WTC11 (cell line): Measurements from ENCODE around the gene POLDIP2. TPM values are rescaled to one million over a fixed set of nuclear protein-coding genes. Genes with fewer than 3 reads are reported as not detected.

Source experiments
- ATAC-seq: fragments of 200-7000 bp; cut with Tn5 transposase; 2 replicates; pipeline ENCODE4 v1.10.0; 2021; ENCODE audit warnings: mild to moderate bottlenecking, moderate library complexity
- CTCF ChIA-PET: fragments of 300-600 bp; sonication (Branson Sonifier 250); formaldehyde crosslinking; loops from one replicate; lab custom pipeline; 2021; ENCODE audit warnings: antibody characterized with exemption; lab: Charles Lee
- POLR2A ChIA-PET: fragments of 350-600 bp; sonication (Branson Sonifier 250); formaldehyde crosslinking; loops from one replicate; lab custom pipeline; 2021; ENCODE audit warnings: antibody characterized with exemption; lab: Charles Lee
- DNase-seq: peaks from one replicate; pipeline ENCODE4 v3.0.0; 2021; ENCODE audit warnings: low spot score
- H3K27ac Mint-ChIP-seq: 2 replicates; pipeline ENCODE4 v1.8.0; 2021; ENCODE audit warnings: mixed read lengths
- H3K27me3 Mint-ChIP-seq: 2 replicates; pipeline ENCODE4 v1.8.0; 2021; ENCODE audit warnings: low read depth, mild to moderate bottlenecking, moderate library complexity, mixed read lengths
- H3K36me3 Mint-ChIP-seq: 2 replicates; pipeline ENCODE4 v1.8.0; 2021; ENCODE audit warnings: mixed read lengths
- H3K4me1 Mint-ChIP-seq: 2 replicates; pipeline ENCODE4 v1.8.0; 2022; ENCODE audit warnings: mixed read lengths
- H3K4me3 Mint-ChIP-seq: 2 replicates; pipeline ENCODE4 v1.8.0; 2021; ENCODE audit warnings: mild to moderate bottlenecking, moderate library complexity, mixed read lengths
- H3K9me3 Mint-ChIP-seq: 2 replicates; pipeline ENCODE4 v1.8.0; 2021; ENCODE audit warnings: mixed read lengths
- CBFB ChIP-seq: sonication (generic); formaldehyde crosslinking; IDR thresholded peaks from 2 replicates; pipeline ENCODE4 v1.8.1; 2022; ENCODE audit warnings: mild to moderate bottlenecking, low read depth, missing genetic modification reagents
- ETV6 ChIP-seq: sonication (generic); formaldehyde crosslinking; IDR thresholded peaks from 2 replicates; pipeline ENCODE4 v1.8.1; 2022; ENCODE audit warnings: mild to moderate bottlenecking, missing genetic modification reagents
- FOXJ3 ChIP-seq: sonication (generic); formaldehyde crosslinking; IDR thresholded peaks from 2 replicates; pipeline ENCODE4 v1.9.0; 2021; ENCODE audit warnings: missing genetic modification reagents, mild to moderate bottlenecking, borderline replicate concordance
- FOXK1 ChIP-seq: sonication (generic); formaldehyde crosslinking; IDR thresholded peaks from 2 replicates; pipeline ENCODE4 v1.8.0; 2022; ENCODE audit warnings: mild to moderate bottlenecking, moderate library complexity, missing genetic modification reagents
- HMGA2 ChIP-seq: fragments of 250-450 bp; sonication (Bioruptor Pico); IDR thresholded peaks from 2 replicates; pipeline ENCODE4 v1.4.0; 2021; ENCODE audit warnings: mild to moderate bottlenecking, moderate library complexity
- JUN ChIP-seq: sonication (generic); formaldehyde crosslinking; IDR thresholded peaks from 2 replicates; pipeline ENCODE4 v1.8.0; 2023; ENCODE audit warnings: mild to moderate bottlenecking, missing genetic modification reagents
- NFYB ChIP-seq: sonication (generic); formaldehyde crosslinking; conservative IDR thresholded peaks from 2 replicates; pipeline ENCODE4 v1.8.0; 2022; ENCODE audit warnings: low read depth, missing genetic modification reagents
- NR3C1 ChIP-seq: sonication (generic); formaldehyde crosslinking; conservative IDR thresholded peaks from 2 replicates; pipeline ENCODE4 v1.8.1; 2023; ENCODE audit warnings: low read depth, mild to moderate bottlenecking, missing genetic modification reagents
- RORB ChIP-seq: fragments of 250-450 bp; sonication (Bioruptor Pico); IDR thresholded peaks from 2 replicates; pipeline ENCODE4 v1.9.0; 2021; ENCODE audit warnings: mild to moderate bottlenecking
- SOX15 ChIP-seq: fragments of 250-450 bp; sonication (Bioruptor Pico); IDR thresholded peaks from 2 replicates; pipeline ENCODE4 v1.9.0; 2021; ENCODE audit warnings: mild to moderate bottlenecking
- TEAD1 ChIP-seq: sonication (generic); formaldehyde crosslinking; IDR thresholded peaks from 2 replicates; pipeline ENCODE4 v1.8.0; 2022; ENCODE audit warnings: mild to moderate bottlenecking, missing genetic modification reagents
- TEAD4 ChIP-seq: sonication (generic); formaldehyde crosslinking; IDR thresholded peaks from 2 replicates; pipeline ENCODE4 v1.8.0; 2022; ENCODE audit warnings: mild to moderate bottlenecking, missing genetic modification reagents
- TP53 ChIP-seq: sonication (generic); formaldehyde crosslinking; IDR thresholded peaks from 2 replicates; pipeline ENCODE4 v1.8.1; 2023; ENCODE audit warnings: mild to moderate bottlenecking, missing genetic modification reagents
- ZBTB21 ChIP-seq: sonication (generic); formaldehyde crosslinking; IDR thresholded peaks from 2 replicates; pipeline ENCODE4 v1.8.1; 2023; ENCODE audit warnings: mild to moderate bottlenecking, missing genetic modification reagents, borderline replicate concordance
- total RNA-seq: library from RNA; stranded (reverse); gene quantifications from 3 replicates; pipeline ENCODE4 v1.2.3, GENCODE V29; 2021
- TF ChIP-seq, protein P1 (sequence below): sonication (generic); formaldehyde crosslinking; IDR thresholded peaks from 2 replicates; pipeline ENCODE4 v1.8.1; 2023; ENCODE audit warnings: mild to moderate bottlenecking, missing genetic modification reagents
- TF ChIP-seq, protein P2 (sequence below): sonication (generic); formaldehyde crosslinking; IDR thresholded peaks from 2 replicates; pipeline ENCODE4 v1.8.1; 2023; ENCODE audit warnings: mild to moderate bottlenecking, moderate library complexity, missing genetic modification reagents
- TF ChIP-seq, protein P3 (sequence below): sonication (generic); formaldehyde crosslinking; IDR thresholded peaks from 2 replicates; pipeline ENCODE4 v1.8.0; 2022; ENCODE audit warnings: mild to moderate bottlenecking, missing genetic modification reagents
- TF ChIP-seq, protein P4 (sequence below): sonication (generic); formaldehyde crosslinking; IDR thresholded peaks from 2 replicates; pipeline ENCODE4 v1.8.0; 2022; ENCODE audit warnings: missing genetic modification reagents
- TF ChIP-seq, protein P5 (sequence below): fragments of 250-450 bp; sonication (Bioruptor Pico); IDR thresholded peaks from 2 replicates; pipeline ENCODE4 v1.8.0; 2021; ENCODE audit warnings: mild to moderate bottlenecking
- TF ChIP-seq, protein P6 (sequence below): sonication (generic); formaldehyde crosslinking; IDR thresholded peaks from 2 replicates; pipeline ENCODE4 v1.8.1; 2022; ENCODE audit warnings: low read depth, mild to moderate bottlenecking, moderate library complexity, missing genetic modification reagents, borderline replicate concordance

The POLDIP2 gene
- total RNA-seq, 1 experiment from 2014 or later, result 85.4 TPM

DNA sequence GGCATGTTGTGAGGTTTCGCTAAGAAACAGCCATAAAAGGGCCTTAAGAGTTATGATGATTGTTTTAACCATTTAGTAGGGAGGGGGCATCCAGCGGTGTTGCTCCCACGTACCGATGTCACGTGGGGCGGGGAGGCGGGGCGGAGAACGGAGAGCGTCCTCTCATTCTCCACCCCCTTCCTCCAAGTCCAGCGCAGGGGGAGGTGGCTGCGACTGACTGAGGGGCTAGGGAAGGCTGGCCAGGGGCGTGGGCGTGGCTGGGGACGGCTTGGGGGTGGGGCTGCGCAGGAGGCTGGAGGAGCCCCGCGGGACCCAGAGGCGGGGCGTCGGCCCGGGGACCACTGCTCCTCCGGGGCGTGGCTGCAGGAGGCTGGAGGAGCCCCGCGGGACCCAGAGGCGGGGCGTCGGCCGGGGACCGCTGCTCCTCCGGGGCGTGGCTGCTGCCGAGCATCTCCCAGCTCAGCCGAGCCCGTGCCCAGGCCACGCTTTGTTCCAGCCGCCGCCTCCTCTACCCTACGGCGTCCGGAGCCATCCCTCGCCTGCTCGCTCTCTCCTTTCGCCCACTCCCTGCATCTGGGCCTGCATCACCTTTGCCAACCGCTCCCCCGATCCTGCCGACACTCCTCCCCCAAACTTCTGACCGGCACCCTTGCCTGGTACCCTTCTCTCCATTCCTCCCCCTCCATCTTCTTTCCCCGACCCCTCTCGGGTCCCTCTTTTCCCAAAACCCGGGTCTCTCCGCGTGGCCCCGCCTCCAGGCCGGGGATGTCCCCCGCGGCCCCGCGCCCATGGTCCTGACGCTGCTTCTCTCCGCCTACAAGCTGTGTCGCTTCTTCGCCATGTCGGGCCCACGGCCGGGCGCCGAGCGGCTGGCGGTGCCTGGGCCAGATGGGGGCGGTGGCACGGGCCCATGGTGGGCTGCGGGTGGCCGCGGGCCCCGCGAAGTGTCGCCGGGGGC, 14.2 kb upstream of the POLDIP2 start, which contains the start of gene SARM1 (continued):
- TF ChIP-seq ZBTB21 (CRISPR knock-in tag) (no peak), NR3C1 (CRISPR knock-in tag) (no peak), TEAD4 (CRISPR knock-in tag) (no peak), FOXJ3 (CRISPR knock-in tag) (no peak), ETV6 (CRISPR knock-in tag) (no peak), RORB (CRISPR knock-in tag) (no peak), TEAD1 (no peak), FOXK1 (CRISPR knock-in tag) (no peak), JUN (0 out of 2 replicates have a peak, but pooled peaks have one; percentile 28)
- TF ChIP-seq, protein P1, sequence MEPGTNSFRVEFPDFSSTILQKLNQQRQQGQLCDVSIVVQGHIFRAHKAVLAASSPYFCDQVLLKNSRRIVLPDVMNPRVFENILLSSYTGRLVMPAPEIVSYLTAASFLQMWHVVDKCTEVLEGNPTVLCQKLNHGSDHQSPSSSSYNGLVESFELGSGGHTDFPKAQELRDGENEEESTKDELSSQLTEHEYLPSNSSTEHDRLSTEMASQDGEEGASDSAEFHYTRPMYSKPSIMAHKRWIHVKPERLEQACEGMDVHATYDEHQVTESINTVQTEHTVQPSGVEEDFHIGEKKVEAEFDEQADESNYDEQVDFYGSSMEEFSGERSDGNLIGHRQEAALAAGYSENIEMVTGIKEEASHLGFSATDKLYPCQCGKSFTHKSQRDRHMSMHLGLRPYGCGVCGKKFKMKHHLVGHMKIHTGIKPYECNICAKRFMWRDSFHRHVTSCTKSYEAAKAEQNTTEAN, result no peak
- TF ChIP-seq, protein P2, sequence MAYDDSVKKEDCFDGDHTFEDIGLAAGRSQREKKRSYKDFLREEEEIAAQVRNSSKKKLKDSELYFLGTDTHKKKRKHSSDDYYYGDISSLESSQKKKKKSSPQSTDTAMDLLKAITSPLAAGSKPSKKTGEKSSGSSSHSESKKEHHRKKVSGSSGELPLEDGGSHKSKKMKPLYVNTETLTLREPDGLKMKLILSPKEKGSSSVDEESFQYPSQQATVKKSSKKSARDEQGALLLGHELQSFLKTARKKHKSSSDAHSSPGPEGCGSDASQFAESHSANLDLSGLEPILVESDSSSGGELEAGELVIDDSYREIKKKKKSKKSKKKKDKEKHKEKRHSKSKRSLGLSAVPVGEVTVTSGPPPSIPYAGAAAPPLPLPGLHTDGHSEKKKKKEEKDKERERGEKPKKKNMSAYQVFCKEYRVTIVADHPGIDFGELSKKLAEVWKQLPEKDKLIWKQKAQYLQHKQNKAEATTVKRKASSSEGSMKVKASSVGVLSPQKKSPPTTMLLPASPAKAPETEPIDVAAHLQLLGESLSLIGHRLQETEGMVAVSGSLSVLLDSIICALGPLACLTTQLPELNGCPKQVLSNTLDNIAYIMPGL, result 0 out of 2 replicates have a peak, but pooled peaks have one; percentile 50
- TF ChIP-seq, protein P3, sequence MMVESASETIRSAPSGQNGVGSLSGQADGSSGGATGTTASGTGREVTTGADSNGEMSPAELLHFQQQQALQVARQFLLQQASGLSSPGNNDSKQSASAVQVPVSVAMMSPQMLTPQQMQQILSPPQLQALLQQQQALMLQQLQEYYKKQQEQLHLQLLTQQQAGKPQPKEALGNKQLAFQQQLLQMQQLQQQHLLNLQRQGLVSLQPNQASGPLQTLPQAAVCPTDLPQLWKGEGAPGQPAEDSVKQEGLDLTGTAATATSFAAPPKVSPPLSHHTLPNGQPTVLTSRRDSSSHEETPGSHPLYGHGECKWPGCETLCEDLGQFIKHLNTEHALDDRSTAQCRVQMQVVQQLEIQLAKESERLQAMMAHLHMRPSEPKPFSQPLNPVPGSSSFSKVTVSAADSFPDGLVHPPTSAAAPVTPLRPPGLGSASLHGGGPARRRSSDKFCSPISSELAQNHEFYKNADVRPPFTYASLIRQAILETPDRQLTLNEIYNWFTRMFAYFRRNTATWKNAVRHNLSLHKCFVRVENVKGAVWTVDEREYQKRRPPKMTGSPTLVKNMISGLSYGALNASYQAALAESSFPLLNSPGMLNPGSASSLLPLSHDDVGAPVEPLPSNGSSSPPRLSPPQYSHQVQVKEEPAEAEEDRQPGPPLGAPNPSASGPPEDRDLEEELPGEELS (CRISPR knock-in tag), result no peak

DNA sequence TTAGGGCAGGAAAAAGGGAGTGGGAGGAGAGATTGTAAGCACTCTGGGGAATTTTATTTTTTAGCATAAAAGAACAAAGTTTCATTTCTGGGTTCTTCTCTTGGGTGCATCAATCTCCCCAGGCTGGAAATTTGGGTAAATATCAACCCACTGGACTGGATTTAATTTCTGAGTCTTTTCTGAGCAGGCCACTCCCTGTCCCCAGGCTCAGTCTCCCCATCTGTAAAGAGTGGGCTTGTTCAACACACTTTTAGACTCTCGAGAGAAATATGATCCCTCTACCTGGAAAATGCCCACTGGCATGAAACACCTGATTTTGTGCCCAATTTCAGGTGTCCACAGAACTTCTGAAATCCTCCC, 13.4 kb upstream of the POLDIP2 start:
- peak overlapping the region; percentile 92; the same call in 1 of the 2 replicates for H3K27ac Mint-ChIP-seq
- peaks cover 41% of the 10 kb centered on the region for H3K27me3 Mint-ChIP-seq
- TF ChIP-seq HMGA2 (CRISPR knock-in tag) (no peak), CBFB (CRISPR knock-in tag) (no peak), TP53 (CRISPR knock-in tag) (no peak), SOX15 (no peak), JUN (no peak), NFYB (no peak)
- TF ChIP-seq, protein P4, sequence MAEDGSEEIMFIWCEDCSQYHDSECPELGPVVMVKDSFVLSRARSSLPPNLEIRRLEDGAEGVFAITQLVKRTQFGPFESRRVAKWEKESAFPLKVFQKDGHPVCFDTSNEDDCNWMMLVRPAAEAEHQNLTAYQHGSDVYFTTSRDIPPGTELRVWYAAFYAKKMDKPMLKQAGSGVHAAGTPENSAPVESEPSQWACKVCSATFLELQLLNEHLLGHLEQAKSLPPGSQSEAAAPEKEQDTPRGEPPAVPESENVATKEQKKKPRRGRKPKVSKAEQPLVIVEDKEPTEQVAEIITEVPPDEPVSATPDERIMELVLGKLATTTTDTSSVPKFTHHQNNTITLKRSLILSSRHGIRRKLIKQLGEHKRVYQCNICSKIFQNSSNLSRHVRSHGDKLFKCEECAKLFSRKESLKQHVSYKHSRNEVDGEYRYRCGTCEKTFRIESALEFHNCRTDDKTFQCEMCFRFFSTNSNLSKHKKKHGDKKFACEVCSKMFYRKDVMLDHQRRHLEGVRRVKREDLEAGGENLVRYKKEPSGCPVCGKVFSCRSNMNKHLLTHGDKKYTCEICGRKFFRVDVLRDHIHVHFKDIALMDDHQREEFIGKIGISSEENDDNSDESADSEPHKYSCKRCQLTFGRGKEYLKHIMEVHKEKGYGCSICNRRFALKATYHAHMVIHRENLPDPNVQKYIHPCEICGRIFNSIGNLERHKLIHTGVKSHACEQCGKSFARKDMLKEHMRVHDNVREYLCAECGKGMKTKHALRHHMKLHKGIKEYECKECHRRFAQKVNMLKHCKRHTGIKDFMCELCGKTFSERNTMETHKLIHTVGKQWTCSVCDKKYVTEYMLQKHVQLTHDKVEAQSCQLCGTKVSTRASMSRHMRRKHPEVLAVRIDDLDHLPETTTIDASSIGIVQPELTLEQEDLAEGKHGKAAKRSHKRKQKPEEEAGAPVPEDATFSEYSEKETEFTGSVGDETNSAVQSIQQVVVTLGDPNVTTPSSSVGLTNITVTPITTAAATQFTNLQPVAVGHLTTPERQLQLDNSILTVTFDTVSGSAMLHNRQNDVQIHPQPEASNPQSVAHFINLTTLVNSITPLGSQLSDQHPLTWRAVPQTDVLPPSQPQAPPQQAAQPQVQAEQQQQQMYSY (CRISPR knock-in tag), result no peak
- TF ChIP-seq, protein P5, sequence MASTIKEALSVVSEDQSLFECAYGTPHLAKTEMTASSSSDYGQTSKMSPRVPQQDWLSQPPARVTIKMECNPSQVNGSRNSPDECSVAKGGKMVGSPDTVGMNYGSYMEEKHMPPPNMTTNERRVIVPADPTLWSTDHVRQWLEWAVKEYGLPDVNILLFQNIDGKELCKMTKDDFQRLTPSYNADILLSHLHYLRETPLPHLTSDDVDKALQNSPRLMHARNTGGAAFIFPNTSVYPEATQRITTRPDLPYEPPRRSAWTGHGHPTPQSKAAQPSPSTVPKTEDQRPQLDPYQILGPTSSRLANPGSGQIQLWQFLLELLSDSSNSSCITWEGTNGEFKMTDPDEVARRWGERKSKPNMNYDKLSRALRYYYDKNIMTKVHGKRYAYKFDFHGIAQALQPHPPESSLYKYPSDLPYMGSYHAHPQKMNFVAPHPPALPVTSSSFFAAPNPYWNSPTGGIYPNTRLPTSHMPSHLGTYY (CRISPR knock-in tag), result no peak
- TF ChIP-seq, protein P6, sequence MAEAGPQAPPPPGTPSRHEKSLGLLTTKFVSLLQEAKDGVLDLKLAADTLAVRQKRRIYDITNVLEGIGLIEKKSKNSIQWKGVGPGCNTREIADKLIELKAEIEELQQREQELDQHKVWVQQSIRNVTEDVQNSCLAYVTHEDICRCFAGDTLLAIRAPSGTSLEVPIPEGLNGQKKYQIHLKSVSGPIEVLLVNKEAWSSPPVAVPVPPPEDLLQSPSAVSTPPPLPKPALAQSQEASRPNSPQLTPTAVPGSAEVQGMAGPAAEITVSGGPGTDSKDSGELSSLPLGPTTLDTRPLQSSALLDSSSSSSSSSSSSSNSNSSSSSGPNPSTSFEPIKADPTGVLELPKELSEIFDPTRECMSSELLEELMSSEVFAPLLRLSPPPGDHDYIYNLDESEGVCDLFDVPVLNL (CRISPR knock-in tag), result no peak
- ATAC-seq, result no peak
- H3K9me3 Mint-ChIP-seq, result no peaks in the 10 kb centered on the region
- no peaks in the 10 kb centered on the region for H3K36me3 Mint-ChIP-seq
- peaks cover 21% of the 10 kb centered on the region for H3K4me1 Mint-ChIP-seq
- CTCF ChIA-PET, result interaction anchor here (1.1 to 2.4 kb wide), 6 partner anchors 13 to 119 kb away, joined by 3 to 19 read pairs (median 7); partner anchors contain the start of genes IFT20, POLDIP2, SLC46A1 and TNFAIP1
- DNase-seq, result no peak
- POLR2A ChIA-PET, result no interaction called here
- H3K4me3 Mint-ChIP-seq, result peak overlapping the region; percentile 75
